Left kidney (tissue), 2 donors: Measurements from ENCODE around the gene LRRC8D. TPM values are rescaled to one million over a fixed set of nuclear protein-coding genes. Genes with fewer than 3 reads are reported as not detected.

ENCODE experiments used
- DNase-seq: peaks from one replicate; pipeline ENCODE4 v3.0.0-alpha.2; 2013
- polyA plus RNA-seq: library from polyadenylated mRNA; unstranded; fragments of 120-200 nt; gene quantifications from one replicate; pipeline ENCODE4 v1.2.1, GENCODE V29; 2013; ENCODE audit not compliant: insufficient read length

Gene LRRC8D
- polyA plus RNA-seq, 1 donor = 41.8 TPM

DNA sequence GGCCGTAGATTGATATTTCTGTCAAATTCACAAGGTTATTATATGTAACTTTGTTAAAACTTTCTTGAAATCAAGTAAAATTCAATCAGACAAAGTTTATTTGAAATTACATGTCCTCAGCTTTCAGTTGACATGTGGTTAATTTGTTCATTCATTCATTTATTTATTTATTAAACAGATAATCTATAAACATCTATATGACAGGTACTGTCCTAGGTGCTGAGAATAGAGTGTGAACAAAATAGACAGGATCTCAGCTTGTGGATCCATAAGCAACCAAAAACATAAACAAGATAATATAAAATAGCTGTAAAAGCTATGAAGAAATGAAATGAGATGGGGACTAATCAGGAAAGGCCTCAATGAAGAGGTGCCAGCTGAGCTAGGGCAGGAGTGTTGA is 72.0 kb downstream of the LRRC8D start:
- no peak for DNase-seq

- DNase-seq = peak; percentile 30
These were observed 73.7 kb downstream of the LRRC8D start for GRCh38 chr1:89894210-89895201.

- DNase-seq = no peak
These were observed 75.5 kb downstream of the LRRC8D start for GRCh38 chr1:89896105-89896942.

- no peak for DNase-seq
These were observed 76.7 kb downstream of the LRRC8D start for GRCh38 chr1:89897347-89898133.

DNA sequence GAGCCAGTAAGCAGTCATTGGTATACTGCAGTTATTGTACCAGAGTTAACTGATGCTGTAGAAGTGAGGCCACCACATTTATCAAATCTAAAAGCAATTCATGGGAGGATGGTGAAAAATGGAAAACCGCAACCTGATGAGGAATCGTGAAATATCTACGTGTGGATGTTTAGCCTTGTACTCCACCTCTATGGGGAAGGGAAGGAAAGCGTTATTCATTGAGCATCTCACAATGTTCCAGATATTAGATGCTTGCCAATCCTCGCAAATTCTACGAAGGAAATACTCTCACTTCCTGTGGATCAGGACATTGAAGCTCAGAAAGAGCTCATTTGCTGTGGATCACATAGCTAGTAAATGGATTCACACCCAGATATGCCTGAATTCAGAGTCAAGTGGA is 77.3 kb downstream of the LRRC8D start:
- DNase-seq = no peak

DNA sequence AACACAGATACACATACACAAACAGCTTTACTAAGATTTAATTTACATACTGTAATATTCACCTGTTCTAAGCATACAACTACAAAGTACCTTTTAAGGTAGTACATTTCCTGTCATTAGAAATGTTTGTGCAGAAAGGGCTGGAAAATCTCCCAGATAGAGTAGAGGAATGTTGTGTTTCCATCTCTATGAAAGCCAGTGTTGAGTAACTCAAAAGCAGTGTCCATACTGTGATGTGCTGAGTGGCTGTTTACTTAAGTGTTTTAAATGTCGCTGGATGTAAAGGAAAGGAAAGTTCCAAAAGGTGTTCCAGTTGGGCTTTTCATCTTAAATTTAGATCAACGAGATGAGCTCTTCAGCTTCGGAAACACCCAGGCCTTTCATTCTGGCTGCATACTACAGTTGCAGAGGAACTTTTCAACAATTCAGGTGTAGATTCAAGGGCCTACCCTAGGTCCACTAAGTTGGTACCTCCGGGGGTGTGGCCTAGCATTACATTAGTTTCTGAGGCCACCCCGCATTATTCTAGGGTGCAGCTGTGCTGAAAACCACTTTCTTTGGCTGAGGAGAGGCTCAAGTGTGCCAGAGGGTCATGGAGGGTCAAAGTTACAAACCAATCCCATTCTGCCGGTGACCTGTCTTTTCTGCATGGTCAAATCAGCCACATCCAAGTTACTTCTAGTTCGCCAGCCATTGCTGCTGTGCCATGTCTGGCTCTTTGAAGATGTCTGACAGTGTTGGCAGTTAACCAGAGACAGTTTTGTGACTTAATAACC is 78.1 kb downstream of the LRRC8D start:
- DNase-seq = no peak

- DNase-seq = no peak
These were observed 79.5 kb downstream of the LRRC8D start for GRCh38 chr1:89900323-89900722.

- DNase-seq = no peak
These were observed 80.2 kb downstream of the LRRC8D start for GRCh38 chr1:89900791-89901708.

DNA sequence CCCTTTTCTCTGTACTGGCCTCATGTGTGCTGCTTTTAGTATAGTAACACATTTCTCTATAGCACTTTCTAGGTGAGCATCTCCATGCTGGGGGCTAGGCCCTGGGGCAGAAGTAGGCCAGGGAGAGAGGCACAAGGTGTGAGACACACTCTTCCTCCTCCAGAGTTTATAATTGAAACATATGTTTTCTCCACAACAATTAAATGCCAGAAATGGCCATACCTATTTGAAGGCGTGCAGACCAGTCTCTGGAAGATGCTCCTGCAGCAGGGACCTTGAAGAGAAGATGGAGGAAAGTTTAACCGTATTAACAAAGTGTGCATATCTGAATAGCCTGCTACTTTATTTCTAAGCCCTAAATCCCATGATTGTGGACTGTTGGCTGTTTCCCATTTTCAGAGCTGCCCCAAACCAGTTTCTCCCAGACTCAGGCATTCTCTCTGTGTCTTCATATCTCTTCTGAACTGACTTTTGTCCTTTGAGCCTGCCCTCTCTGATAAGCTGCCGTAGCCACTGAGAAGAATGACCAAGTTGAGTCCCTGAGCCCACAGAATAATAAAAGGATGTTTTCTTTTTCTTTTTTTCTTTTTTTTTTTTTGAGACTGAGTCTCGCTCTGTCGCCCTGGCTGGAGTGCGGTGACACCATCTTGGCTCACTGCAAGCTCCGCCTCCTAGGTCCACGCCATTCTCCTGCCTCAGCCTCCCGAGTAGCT is 81.3 kb downstream of the LRRC8D start:
- DNase-seq = no peak

- no peak for DNase-seq
These were observed 82.7 kb downstream of the LRRC8D start for GRCh38 chr1:89903550-89903949.

- no peak for DNase-seq
These were observed 83.6 kb downstream of the LRRC8D start for GRCh38 chr1:89904219-89904980.

DNA sequence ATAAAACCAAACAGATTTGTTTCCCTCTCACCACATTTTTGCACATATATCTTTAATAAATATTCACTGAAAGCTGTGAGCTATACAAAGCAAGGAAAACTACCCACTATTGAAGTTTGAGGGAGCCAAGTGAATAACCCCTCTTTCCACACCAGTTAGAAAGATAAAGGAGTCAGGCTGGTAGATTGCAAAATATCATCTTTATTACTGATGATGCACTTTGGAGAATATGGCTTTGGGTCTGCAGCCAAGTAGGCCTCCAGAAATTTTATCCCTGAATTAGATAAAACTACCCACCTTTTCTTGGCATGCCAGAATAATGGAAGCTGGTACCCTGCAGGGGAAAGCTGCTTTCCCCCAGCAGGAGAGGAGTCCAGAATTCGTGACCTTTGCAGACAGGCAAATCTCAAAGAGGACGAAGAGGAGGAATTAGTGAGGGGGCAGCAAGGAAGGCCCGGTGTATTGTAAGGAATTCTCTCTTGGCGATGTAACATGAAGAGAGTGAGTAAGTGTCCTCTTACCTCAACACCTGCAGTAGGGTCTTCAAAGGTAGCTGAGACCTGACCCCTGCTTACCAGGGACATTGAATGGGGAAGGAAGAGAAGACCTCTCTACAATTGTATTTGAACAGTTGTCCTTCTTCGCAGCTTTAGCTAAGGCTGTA is 84.7 kb downstream of the LRRC8D start:
- DNase-seq = no peak

- DNase-seq = no peak
These were observed 85.3 kb downstream of the LRRC8D start for GRCh38 chr1:89906088-89906487.

DNA sequence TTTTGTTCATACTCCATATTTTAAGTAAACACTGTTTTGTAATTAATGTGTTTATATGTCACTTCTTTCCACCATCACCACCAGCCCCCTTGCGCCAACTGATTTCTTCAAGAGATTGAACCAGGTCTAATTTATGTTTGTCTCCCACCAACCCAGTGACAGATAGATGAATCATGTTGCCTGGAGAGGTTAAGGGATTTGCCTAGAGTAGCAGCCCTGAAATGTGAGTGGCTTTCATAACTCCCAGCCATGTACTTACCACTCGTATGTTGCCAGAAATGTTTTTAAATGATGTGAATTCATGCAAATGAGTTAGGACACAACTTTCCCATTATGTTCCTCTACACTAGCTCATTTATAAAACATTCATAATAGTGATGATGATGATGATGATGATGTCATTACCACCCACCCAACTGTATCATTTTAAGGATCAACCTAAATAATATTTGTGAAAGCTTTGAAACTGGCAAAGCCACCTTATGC is 86.9 kb downstream of the LRRC8D start:
- no peak for DNase-seq

DNA sequence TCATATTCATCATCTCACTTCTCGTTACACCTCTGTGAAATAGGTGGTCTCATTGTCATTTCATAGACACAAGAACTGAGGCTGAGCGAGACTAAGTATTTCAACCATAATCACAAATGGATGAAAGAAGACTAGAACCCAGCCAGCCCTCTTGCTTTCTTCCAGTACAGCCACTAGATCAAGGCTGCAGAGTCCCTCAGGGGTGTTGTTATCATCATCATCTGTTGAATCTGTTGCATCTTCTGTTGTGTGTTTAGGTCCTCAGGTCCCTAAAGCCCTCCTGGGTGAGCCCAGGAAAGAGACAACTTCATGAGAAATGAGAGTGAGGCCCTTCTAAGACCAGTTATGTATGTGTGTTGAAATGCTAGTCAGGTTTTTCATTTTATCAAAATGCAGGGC is 87.4 kb downstream of the LRRC8D start:
- no peak for DNase-seq

GRCh38 chr1:89908672-89909436 is 88.0 kb downstream of the LRRC8D start:
- DNase-seq = peak; percentile 29

DNA sequence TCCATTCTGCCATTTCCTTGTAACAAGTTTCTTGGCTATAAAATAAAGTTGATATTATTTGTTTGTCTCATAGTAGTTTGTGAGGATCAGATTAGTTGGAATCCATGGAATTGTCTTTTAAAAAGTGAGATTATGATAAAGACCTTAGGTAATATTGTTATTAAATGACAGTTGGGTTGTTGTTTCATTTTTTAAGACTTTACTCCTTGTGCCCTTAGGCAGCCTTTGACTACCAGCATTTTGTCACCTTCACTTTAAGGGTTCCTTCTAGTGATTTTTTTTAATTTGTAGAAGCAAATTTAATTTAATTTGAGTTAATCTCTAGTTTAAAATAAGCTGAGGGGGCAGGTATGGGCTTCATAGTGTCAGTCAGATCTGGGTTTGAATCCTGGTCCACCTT is 89.4 kb downstream of the LRRC8D start:
- no peak for DNase-seq
